Measurements from ENCODE around the gene TMEM181. TPM values are rescaled to one million over a fixed set of nuclear protein-coding genes. Genes with fewer than 3 reads are reported as not detected.
A peak's percentile ranks its signal among the peaks of the same experiment; 100 is the strongest.

Gene TMEM181
- total RNA-seq, 1 donor from 2014 or later = 27.3 TPM

DNA sequence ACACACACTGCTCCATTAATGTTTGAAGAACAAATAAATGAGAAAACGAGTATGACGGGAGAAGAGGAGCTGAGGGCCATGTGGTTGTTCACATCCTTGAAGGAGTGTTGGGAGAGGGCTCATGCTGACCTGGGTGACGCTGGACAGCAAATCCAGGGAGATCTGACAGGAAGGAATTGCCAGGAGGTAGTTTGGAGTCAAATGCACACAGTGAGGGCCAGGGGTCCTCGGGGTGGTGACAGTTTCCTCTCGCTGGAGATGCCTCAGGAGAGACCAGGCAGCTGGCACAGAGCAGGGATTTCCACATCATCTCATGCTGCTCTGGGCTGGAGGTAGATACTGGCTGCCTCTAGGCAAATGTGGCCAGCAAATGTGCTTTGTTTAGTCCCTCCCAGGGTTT, 2.0 kb upstream of the TMEM181 start:
- Mint-ChIP-seq H3K27me3 (ENCODE audit: insufficient read depth, low read depth) (no peaks in the 10 kb centered on the region), H3K4me1 (peaks cover 26% of the 10 kb centered on the region), H3K9me3 (no peaks in the 10 kb centered on the region), H3K27ac (no peak overlapping the region), H3K4me3 (no peak overlapping the region), H3K36me3 (no peaks in the 10 kb centered on the region)
- H4K20me1 ChIP-seq (ENCODE audit: low read depth) = peaks cover 22% of the 10 kb centered on the region
- H3K79me2 ChIP-seq (ENCODE audit: low read depth) = peaks cover 29% of the 10 kb centered on the region
- H3F3A ChIP-seq (ENCODE audit: low read depth) = peaks cover 17% of the 10 kb centered on the region
- H3K9me3 ChIP-seq (ENCODE audit: low read depth) = no peaks in the 10 kb centered on the region
- H3K36me3 ChIP-seq = no peaks in the 10 kb centered on the region
- H3K4me2 ChIP-seq = no peak overlapping the region
- H3K27ac ChIP-seq = no peak overlapping the region
- H2AFZ ChIP-seq (replicated peaks) = peak overlapping the region; percentile 64
- TF ChIP-seq, protein P1, sequence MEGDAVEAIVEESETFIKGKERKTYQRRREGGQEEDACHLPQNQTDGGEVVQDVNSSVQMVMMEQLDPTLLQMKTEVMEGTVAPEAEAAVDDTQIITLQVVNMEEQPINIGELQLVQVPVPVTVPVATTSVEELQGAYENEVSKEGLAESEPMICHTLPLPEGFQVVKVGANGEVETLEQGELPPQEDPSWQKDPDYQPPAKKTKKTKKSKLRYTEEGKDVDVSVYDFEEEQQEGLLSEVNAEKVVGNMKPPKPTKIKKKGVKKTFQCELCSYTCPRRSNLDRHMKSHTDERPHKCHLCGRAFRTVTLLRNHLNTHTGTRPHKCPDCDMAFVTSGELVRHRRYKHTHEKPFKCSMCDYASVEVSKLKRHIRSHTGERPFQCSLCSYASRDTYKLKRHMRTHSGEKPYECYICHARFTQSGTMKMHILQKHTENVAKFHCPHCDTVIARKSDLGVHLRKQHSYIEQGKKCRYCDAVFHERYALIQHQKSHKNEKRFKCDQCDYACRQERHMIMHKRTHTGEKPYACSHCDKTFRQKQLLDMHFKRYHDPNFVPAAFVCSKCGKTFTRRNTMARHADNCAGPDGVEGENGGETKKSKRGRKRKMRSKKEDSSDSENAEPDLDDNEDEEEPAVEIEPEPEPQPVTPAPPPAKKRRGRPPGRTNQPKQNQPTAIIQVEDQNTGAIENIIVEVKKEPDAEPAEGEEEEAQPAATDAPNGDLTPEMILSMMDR (IDR thresholded peaks at IDR 0.05) = no peak
- TF ChIP-seq EZH2 (IDR thresholded peaks at IDR 0.05) = no peak
- no peak for TF ChIP-seq EZH2phosphoT487 (IDR thresholded peaks at IDR 0.05)
- H3K9ac ChIP-seq = no peak overlapping the region
- no peaks in the 10 kb centered on the region for H3K4me1 ChIP-seq
- no peak overlapping the region for H3K4me3 ChIP-seq
- no peaks in the 10 kb centered on the region for H3K27me3 ChIP-seq
- no peak for DNase-seq (ENCODE audit: low spot score)

DNA sequence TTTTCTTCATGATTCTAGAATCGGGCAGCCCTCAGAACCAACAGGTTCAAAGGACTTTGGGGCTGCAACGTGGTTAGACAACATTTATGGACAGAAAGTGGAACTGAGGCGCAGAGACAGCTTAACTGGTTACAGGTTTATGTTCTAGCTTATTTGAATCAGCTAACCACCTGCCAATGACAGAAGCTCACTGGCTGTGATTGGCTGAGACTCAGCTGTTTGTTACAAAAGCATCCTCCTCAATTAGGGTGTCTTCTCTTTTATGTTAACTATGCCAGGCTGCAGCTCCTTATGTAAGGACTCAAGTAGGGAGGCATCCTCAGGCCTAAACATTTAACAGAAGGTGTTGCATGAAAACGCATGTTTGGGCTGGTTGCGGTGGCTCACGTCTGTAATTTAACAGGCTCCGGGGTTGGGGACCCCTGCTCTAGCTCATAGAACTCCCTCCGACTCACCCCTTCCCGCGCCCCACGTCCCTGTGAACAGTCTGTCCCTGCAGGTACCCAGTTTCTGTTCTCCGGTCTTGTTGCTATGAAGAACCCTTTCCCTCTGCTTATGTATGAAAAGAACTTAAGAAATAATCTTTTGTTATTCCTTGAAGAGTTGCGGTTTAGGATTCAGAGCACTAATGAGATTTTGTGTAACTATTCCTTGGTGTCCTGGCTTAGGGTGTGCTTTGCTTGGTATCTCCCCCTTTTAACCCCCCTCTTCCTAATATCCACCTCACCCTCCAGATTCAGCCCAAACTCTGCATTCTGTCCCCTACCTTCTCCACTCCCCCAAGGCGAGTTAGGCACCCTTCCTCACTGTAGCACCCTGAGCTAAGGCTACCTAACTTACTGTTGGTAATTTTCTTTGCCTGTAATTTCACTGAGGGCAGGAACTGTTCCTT, 1.2 kb upstream of the TMEM181 start:
- no peaks in the 10 kb centered on the region for H3K4me1 ChIP-seq
- no peak overlapping the region for H3K9ac ChIP-seq
- no peaks in the 10 kb centered on the region for H3K27me3 ChIP-seq
- TF ChIP-seq EZH2 (IDR thresholded peaks at IDR 0.05) (no peak), EZH2phosphoT487 (IDR thresholded peaks at IDR 0.05) (no peak)
- TF ChIP-seq, protein P1 (IDR thresholded peaks at IDR 0.05) = no peak
- DNase-seq (ENCODE audit: low spot score) = no peak
- H3K36me3 Mint-ChIP-seq = no peaks in the 10 kb centered on the region
- H3K4me2 ChIP-seq = peak overlapping the region; percentile 92
- H3K4me1 Mint-ChIP-seq = peaks cover 26% of the 10 kb centered on the region
- peaks cover 17% of the 10 kb centered on the region for H3F3A ChIP-seq (ENCODE audit: low read depth)
- peak overlapping the region; percentile 90 for H3K4me3 ChIP-seq
- H3K9me3 Mint-ChIP-seq = no peaks in the 10 kb centered on the region
- H3K79me2 ChIP-seq (ENCODE audit: low read depth) = peaks cover 36% of the 10 kb centered on the region
- peak overlapping the region; percentile 93 for H2AFZ ChIP-seq (replicated peaks)
- no peaks in the 10 kb centered on the region for H3K36me3 ChIP-seq
- peaks cover 30% of the 10 kb centered on the region for H4K20me1 ChIP-seq (ENCODE audit: low read depth)
- no peaks in the 10 kb centered on the region for H3K9me3 ChIP-seq (ENCODE audit: low read depth)
- no peak overlapping the region for H3K27ac Mint-ChIP-seq
- H3K4me3 Mint-ChIP-seq = peak overlapping the region; percentile 82
- H3K27me3 Mint-ChIP-seq (ENCODE audit: insufficient read depth, low read depth) = no peaks in the 10 kb centered on the region
- no peak overlapping the region for H3K27ac ChIP-seq

DNA sequence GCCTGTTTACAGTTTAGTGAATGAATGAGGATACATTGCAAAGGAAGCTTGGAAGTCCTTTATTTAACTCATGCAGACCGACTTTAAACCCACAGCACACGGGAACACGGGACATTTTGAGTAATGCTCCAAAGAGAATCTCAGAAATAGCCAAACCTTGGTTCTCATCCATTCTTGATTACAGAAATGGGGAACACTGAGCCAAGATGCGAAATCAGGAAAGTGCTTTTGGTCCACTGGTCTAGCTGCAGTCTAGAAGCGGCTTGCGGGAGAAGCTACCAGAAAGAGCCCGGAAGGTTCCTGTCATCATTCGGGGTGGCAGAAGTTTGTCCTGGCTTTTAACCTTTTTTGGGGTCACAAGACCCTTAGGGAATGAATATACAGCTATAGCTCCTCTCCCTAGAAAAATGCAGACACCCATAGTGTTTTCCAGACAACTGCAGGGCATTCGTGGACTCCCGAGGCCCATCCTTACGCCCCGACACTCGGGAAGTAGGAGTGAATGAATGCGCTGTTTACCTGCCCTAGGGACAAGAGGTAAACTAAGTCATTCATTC, 475 bp upstream of the TMEM181 start:
- Mint-ChIP-seq H3K4me3 (peak overlapping the region; percentile 82), H3K36me3 (no peaks in the 10 kb centered on the region), H3K27me3 (ENCODE audit: insufficient read depth, low read depth) (no peaks in the 10 kb centered on the region), H3K9me3 (no peaks in the 10 kb centered on the region), H3K27ac (no peak overlapping the region), H3K4me1 (peaks cover 26% of the 10 kb centered on the region)
- no peak for DNase-seq (ENCODE audit: low spot score)
- TF ChIP-seq EZH2phosphoT487 (IDR thresholded peaks at IDR 0.05) (no peak), EZH2 (IDR thresholded peaks at IDR 0.05) (no peak)
- TF ChIP-seq, protein P1 (IDR thresholded peaks at IDR 0.05) = no peak
- no peak overlapping the region for H3K27ac ChIP-seq
- no peaks in the 10 kb centered on the region for H3K9me3 ChIP-seq (ENCODE audit: low read depth)
- H3K4me2 ChIP-seq = peak overlapping the region; percentile 92
- H3K4me3 ChIP-seq = peak overlapping the region; percentile 90
- peak overlapping the region; percentile 93 for H2AFZ ChIP-seq (replicated peaks)
- H3K79me2 ChIP-seq (ENCODE audit: low read depth) = peaks cover 44% of the 10 kb centered on the region
- no peaks in the 10 kb centered on the region for H3K36me3 ChIP-seq
- no peaks in the 10 kb centered on the region for H3K4me1 ChIP-seq
- H3K9ac ChIP-seq = peak overlapping the region; percentile 44
- H3F3A ChIP-seq (ENCODE audit: low read depth) = peaks cover 17% of the 10 kb centered on the region
- H4K20me1 ChIP-seq (ENCODE audit: low read depth) = peaks cover 36% of the 10 kb centered on the region
- no peaks in the 10 kb centered on the region for H3K27me3 ChIP-seq
